Activated T-helper 17 cell treated with anti-CD3 and anti-CD28 coated beads, Interleukin-2, amount 50 U/mL, for 72 hours (primary cell): ENCODE data around the gene RSPRY1. TPM values are rescaled to one million over a fixed set of nuclear protein-coding genes. Genes with fewer than 3 reads are reported as not detected.

Source experiments
- ATAC-seq: fragments of 150-1000 bp; cut with Tn5 transposase; replicated peaks from 2 replicates; pipeline ENCODE4 v1.10.0; 2021; ENCODE audit warnings: mild to moderate bottlenecking, moderate library complexity
- H3K27ac Mint-ChIP-seq: one replicate; pipeline ENCODE4 v1.8.0; 2022; ENCODE audit warnings: mixed read lengths
- H3K27me3 Mint-ChIP-seq: one replicate; pipeline ENCODE4 v1.8.0; 2022; ENCODE audit warnings: mixed read lengths
- H3K36me3 Mint-ChIP-seq: one replicate; pipeline ENCODE4 v1.8.0; 2022; ENCODE audit warnings: low read depth, mild to moderate bottlenecking, mixed read lengths
- H3K4me1 Mint-ChIP-seq: one replicate; pipeline ENCODE4 v1.8.0; 2022; ENCODE audit warnings: mixed read lengths
- H3K4me3 Mint-ChIP-seq: one replicate; pipeline ENCODE4 v1.8.0; 2022; ENCODE audit warnings: mild to moderate bottlenecking, mixed read lengths
- H3K9me3 Mint-ChIP-seq: one replicate; pipeline ENCODE4 v1.8.0; 2022; ENCODE audit warnings: mixed read lengths
- total RNA-seq, 2 donors: library from RNA; stranded (reverse); gene quantifications; one replicate each; pipeline ENCODE4 v1.2.3, GENCODE V29; 2022

Gene RSPRY1
- total RNA-seq, 2 donors from 2014 or later = 34.1 to 37.4 TPM

DNA sequence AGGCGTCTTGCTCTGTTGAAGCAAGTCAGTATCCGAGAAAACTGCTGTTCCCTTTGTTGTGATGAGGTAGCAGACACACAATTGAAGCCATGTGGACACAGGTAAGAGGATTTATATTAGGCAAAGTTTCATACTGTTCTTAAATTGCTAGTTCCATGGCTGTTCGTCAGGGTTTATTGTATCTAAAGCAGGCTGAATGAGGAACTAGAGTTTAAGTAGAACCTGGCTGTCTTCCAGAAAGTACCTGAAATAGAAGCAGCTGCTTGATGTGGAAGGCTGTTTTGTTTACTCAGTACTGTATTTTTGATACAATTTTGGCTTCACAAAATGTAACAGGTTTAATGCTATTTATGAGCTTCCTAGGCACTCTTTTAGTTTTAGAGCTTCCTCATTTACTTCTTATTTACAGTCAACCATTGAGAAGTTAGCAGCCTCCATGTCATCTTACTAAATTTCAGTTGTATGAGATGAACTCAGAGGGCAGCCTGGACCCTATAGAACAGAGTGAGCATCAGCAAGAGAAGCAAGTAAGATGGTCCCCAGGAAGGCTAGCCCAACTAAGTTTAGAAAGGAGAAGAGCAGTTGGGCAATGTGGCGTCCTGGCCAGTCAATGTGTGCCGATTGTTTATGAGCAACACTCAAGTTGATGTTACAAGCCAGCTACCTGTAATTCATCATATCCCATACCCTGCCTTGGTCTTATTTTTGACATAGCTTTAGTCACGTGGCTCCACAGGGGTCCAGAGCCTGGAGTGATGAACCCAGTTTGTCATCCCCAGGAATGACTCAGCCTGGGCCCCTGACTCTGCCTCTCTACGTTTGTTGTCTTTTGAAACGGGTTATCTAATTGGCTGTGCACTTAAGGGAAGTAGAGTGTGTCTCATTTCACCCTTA, 49.2 kb downstream of the RSPRY1 start:
- H3K4me1 Mint-ChIP-seq = peaks cover 10% of the 10 kb centered on the region
- H3K9me3 Mint-ChIP-seq = no peaks in the 10 kb centered on the region
- H3K36me3 Mint-ChIP-seq = peaks cover 95% of the 10 kb centered on the region
- peak overlapping the region; percentile 70 for H3K27ac Mint-ChIP-seq
- no peak overlapping the region for H3K4me3 Mint-ChIP-seq
- peak; percentile 94 for ATAC-seq
- no peaks in the 10 kb centered on the region for H3K27me3 Mint-ChIP-seq

DNA sequence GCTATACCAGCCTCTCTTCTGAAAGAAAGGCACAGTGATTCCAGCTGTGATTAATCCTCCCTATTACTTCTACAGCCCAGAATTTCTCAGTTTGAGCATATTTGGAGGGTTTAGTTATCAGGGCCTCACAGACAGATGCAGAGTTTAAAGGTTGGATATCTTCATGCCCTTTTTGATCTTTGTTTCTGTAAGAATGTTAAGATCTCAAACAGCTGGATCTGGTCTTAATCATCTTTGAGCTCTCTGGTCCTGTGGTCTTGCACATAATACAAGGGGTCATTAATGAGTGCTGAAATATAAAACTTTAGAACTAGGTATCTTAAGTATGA, 49.9 kb downstream of the RSPRY1 start:
- no peak for ATAC-seq
- H3K4me3 Mint-ChIP-seq = no peak overlapping the region
- no peaks in the 10 kb centered on the region for H3K27me3 Mint-ChIP-seq
- peak overlapping the region; percentile 70 for H3K27ac Mint-ChIP-seq
- H3K36me3 Mint-ChIP-seq = peaks cover 92% of the 10 kb centered on the region
- H3K4me1 Mint-ChIP-seq = peaks cover 10% of the 10 kb centered on the region
- H3K9me3 Mint-ChIP-seq = no peaks in the 10 kb centered on the region

DNA sequence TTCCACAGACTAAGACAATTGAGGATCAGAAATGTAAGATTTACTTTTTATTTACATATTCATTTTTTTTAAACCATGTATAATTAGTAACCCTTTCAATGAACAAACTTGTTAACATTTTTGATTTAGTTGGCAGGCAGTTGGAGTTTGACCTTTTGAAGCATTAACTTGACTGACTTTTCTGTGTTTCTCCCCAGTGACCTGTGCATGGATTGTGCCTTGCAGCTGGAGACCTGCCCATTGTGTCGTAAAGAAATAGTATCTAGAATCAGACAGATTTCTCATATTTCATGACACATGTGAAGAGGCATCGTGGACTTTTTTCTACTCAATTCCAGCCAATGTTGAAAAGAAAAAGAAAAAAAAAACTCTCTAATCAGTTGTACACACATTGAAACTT, 52.6 kb downstream of the RSPRY1 start:
- no peaks in the 10 kb centered on the region for H3K27me3 Mint-ChIP-seq
- H3K27ac Mint-ChIP-seq = no peak overlapping the region
- no peaks in the 10 kb centered on the region for H3K9me3 Mint-ChIP-seq
- H3K4me3 Mint-ChIP-seq = no peak overlapping the region
- ATAC-seq = no peak
- peaks cover 8% of the 10 kb centered on the region for H3K4me1 Mint-ChIP-seq
- peaks cover 65% of the 10 kb centered on the region for H3K36me3 Mint-ChIP-seq

DNA sequence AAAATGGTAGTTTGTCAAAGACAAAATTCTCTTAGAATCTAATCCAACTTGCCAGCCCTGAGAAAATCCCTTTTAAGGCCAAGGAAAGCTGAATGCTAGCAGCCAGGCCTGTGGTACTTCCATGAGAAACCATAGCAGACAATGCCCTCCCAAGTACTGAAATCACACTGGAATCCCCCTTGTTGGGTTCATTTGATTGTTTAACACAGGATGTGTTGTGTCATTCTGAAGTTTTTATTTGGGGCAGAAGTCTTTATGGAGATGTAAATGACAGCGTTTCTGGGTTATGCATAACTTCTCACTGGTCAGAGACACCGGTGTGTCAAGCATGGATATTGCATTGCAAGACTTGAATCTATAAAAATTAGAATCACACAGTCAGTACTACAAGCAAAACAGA, 53.0 kb downstream of the RSPRY1 start:
- Mint-ChIP-seq H3K9me3 (no peaks in the 10 kb centered on the region), H3K4me3 (no peak overlapping the region), H3K4me1 (peaks cover 6% of the 10 kb centered on the region), H3K27me3 (no peaks in the 10 kb centered on the region), H3K27ac (no peak overlapping the region), H3K36me3 (peaks cover 60% of the 10 kb centered on the region)
- ATAC-seq = peak; percentile 49

DNA sequence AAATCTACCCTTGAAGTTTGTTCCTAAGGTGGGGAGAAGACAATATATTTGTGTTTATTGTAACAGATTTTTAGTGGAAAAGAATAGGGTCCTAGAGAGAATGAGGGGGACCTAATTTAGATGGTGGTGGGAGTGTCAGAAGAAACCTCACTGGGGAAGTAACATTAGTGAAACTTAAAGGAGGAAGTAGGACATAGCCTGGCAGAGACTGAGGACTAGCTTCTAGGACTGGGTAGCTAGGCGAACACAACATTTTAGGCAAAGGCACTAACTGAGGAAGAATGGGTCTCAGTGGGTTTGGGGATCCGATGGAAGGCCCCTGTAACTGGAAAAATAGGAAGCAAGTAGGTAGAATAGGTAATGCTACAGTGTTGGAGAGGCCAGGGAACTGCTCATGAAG, 54.7 kb downstream of the RSPRY1 start:
- peak overlapping the region; percentile 8 for H3K27ac Mint-ChIP-seq
- H3K36me3 Mint-ChIP-seq = peaks cover 47% of the 10 kb centered on the region
- H3K4me3 Mint-ChIP-seq = no peak overlapping the region
- H3K9me3 Mint-ChIP-seq = no peaks in the 10 kb centered on the region
- H3K4me1 Mint-ChIP-seq = peaks cover 18% of the 10 kb centered on the region
- H3K27me3 Mint-ChIP-seq = no peaks in the 10 kb centered on the region
- no peak for ATAC-seq

DNA sequence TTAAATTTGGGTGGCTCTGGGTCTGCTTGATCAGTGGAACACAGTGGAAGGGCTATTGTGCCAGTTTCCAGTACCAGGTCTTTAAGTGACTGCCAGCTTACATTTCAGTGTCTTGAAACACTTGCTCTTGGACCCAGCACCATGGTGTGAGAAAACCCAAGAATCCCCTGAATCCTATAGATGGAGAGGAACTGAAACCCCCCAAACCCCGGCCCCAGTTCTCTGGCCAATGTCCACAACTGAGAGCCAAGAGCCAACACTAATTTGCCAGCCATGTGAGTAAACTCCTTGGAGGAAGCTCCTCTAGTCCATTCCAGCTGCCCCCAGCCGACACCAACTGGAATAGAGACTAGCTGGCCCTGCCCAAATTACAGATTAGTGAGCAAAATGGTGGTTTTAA, 56.5 kb downstream of the RSPRY1 start:
- no peak for ATAC-seq
- peaks cover 16% of the 10 kb centered on the region for H3K4me1 Mint-ChIP-seq
- H3K9me3 Mint-ChIP-seq = no peaks in the 10 kb centered on the region
- H3K27me3 Mint-ChIP-seq = no peaks in the 10 kb centered on the region
- no peak overlapping the region for H3K4me3 Mint-ChIP-seq
- H3K36me3 Mint-ChIP-seq = peaks cover 42% of the 10 kb centered on the region
- peak overlapping the region; percentile 31 for H3K27ac Mint-ChIP-seq

DNA sequence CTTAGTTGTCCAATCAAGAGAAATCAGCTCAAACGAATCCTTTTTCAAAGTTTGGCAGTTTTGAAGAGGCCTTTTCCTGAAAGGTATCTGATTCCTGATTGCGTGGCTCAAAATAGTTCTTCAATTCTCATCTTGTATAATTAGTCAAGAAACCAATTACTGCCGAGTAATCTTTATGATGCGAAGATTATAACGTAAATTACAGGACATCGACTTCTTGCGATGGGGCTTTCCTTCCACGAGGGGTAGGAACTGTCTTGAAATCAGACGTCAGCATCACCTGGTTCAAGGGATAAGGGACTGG, 58.3 kb downstream of the RSPRY1 start:
- H3K9me3 Mint-ChIP-seq = no peaks in the 10 kb centered on the region
- peak; percentile 49 for ATAC-seq
- peaks cover 43% of the 10 kb centered on the region for H3K36me3 Mint-ChIP-seq
- H3K27me3 Mint-ChIP-seq = no peaks in the 10 kb centered on the region
- H3K4me1 Mint-ChIP-seq = peaks cover 16% of the 10 kb centered on the region
- peak overlapping the region; percentile 94 for H3K27ac Mint-ChIP-seq
- peak overlapping the region; percentile 97 for H3K4me3 Mint-ChIP-seq

DNA sequence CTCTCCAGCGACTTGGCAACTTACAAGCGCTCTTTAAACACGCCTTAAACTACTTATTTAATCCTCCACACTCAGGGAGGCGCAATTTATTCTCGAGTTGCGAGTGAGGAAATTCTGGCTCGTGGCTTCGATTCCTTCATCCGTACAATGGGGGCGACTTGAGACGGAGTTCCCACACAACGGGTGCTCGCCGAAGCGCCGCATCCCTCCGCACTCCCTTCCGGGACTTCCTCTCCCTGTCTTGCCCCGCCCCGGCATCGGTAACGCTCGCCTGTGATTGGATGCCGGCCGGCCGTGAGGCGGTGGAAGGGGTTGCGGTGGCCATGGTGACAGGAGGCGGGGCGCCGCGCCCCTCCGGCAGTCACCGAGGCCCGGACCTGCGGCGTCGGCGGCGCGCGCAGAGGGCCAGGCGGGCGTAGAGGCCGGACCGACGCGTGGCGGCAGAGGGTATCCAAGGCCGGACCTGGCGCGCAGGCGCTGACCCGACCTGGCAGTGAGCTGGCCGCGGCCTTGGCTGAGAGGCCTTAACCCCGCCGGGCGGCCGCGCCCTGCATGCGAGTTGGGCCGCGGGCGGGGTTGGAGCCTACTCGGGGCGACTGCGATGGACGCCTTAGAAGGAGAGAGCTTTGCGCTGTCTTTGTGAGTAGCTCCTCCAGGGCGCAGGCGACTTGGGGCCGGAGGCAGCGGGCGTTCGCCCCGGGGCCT, 58.8 kb downstream of the RSPRY1 start, which contains the start of gene ARL2BP:
ARL2BP (plus strand) TSS at position 493 of the 705 bp plus-strand sequence; CDS start at position 602, 109 bp downstream.
- ATAC-seq = peak; percentile 98
- peaks cover 43% of the 10 kb centered on the region for H3K36me3 Mint-ChIP-seq
- peaks cover 16% of the 10 kb centered on the region for H3K4me1 Mint-ChIP-seq
- peak within 1 kb of the TSS; percentile 97 for H3K4me3 Mint-ChIP-seq
- H3K27ac Mint-ChIP-seq = peak within 1 kb of the TSS; percentile 94
- no peaks in the 10 kb centered on the region for H3K27me3 Mint-ChIP-seq
- no peaks in the 10 kb centered on the region for H3K9me3 Mint-ChIP-seq

DNA sequence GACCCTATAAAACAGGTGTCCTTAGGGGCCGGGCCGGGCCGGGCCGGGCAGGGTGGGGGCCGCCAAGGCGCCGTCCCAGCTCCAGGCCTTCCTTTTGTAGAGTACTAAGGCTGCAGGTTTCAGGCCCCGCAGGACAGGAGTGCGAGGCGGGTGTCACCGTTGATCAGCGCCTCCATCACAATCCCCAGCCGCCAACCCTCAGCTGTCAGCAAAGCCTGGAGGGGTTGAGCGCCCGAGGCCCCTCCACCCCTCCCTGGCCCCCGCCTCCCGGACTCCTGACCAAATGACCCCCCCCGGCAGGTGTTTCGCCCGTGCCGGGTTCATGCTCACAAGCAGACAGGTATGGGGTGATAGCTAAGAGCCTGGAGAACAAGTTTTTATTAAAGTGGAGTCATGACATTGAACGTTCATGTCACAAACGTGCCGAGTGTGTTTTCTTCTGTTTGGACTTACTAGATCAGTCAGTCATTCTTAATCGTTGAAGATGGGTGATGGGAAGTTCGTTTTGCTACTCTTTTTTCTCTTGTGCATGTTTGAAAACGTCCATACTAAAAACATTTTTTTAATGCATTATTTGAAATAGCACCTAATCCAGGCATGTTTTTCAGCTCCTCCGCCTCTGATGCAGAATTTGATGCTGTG, 59.5 kb downstream of the RSPRY1 start:
- peaks cover 16% of the 10 kb centered on the region for H3K4me1 Mint-ChIP-seq

DNA sequence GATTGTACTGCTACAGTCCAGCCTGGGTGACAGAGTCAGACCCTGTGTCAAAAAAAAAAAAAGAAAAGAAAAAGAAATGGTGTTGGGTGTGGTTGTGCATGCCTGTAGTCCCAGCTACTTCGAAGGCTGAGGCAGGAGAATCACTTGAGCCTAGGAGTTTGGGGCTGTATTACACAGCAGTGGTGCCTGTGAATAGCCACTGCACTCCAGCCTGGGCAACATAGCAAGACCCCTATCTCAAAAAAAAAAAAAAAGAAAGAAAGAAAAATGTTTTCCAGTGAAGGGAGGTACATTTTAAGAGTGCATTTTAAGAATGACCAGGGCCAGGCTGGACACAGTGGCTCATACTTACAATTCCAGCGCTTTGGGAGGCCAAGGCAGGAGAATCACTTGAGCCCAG, 65.2 kb downstream of the RSPRY1 start:
- H3K36me3 Mint-ChIP-seq = peaks cover 66% of the 10 kb centered on the region
- no peak overlapping the region for H3K27ac Mint-ChIP-seq
- ATAC-seq = no peak
- H3K4me1 Mint-ChIP-seq = no peaks in the 10 kb centered on the region
- no peaks in the 10 kb centered on the region for H3K9me3 Mint-ChIP-seq
- no peaks in the 10 kb centered on the region for H3K27me3 Mint-ChIP-seq
- no peak overlapping the region for H3K4me3 Mint-ChIP-seq

More for the DNA sequence above, 59.5 kb downstream of the RSPRY1 start:
- Mint-ChIP-seq H3K27me3 (no peaks in the 10 kb centered on the region), H3K36me3 (peaks cover 43% of the 10 kb centered on the region), H3K9me3 (no peaks in the 10 kb centered on the region), H3K4me3 (peak overlapping the region; percentile 97), H3K27ac (peak overlapping the region; percentile 91)
- ATAC-seq = peak; percentile 28

DNA sequence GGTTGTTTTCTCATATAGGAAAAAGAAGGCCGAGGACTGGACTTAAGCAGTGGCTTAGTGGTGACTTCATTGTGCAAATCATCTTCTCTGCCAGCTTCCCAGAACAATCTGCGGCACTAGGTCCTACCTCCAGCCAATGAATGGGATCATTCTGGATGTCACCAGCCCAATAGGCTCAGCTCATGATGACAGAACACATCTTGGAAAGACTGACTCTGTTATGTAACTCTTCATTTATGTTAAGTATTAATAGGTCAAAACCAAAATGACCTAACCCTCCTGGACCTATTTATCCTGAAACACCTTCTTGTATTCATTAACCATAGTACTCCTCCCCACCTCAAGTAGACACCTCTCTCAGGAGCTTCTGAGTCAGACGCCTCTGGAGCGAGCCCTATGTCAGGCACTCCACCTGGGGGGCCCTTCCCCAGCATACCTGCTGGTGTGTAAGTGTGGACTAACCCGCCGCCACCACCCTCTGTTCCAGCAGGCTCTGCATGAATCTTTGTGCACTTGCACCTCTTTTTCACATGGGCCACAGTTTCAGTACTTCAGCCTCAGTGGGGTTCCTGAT, 66.1 kb downstream of the RSPRY1 start:
- Mint-ChIP-seq H3K27ac (no peak overlapping the region), H3K4me1 (no peaks in the 10 kb centered on the region), H3K4me3 (no peak overlapping the region), H3K27me3 (no peaks in the 10 kb centered on the region), H3K9me3 (no peaks in the 10 kb centered on the region), H3K36me3 (peaks cover 65% of the 10 kb centered on the region)
- ATAC-seq = no peak

DNA sequence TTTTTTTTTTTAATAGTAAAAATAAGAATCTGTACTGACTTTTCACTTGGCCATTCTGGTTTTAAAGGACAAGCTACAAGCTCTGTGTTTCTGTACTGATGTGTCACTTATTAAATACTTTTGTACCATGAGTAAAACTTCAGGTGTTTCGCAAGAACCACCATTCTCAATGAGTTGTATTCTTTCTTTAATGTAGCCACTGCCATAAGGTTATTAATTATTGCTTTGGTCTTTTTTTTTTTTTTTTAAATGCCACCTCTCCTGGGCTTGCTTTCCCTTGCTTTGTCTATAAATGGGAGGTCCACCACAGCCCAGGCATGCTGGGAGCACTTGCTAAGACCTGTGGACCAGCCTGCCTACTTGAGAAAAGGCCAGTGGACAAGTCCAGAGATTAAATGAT, 67.3 kb downstream of the RSPRY1 start:
- H3K4me1 Mint-ChIP-seq = no peaks in the 10 kb centered on the region
- no peak for ATAC-seq
- H3K27ac Mint-ChIP-seq = no peak overlapping the region
- H3K36me3 Mint-ChIP-seq = peaks cover 53% of the 10 kb centered on the region
- no peak overlapping the region for H3K4me3 Mint-ChIP-seq
- H3K9me3 Mint-ChIP-seq = no peaks in the 10 kb centered on the region
- no peaks in the 10 kb centered on the region for H3K27me3 Mint-ChIP-seq

DNA sequence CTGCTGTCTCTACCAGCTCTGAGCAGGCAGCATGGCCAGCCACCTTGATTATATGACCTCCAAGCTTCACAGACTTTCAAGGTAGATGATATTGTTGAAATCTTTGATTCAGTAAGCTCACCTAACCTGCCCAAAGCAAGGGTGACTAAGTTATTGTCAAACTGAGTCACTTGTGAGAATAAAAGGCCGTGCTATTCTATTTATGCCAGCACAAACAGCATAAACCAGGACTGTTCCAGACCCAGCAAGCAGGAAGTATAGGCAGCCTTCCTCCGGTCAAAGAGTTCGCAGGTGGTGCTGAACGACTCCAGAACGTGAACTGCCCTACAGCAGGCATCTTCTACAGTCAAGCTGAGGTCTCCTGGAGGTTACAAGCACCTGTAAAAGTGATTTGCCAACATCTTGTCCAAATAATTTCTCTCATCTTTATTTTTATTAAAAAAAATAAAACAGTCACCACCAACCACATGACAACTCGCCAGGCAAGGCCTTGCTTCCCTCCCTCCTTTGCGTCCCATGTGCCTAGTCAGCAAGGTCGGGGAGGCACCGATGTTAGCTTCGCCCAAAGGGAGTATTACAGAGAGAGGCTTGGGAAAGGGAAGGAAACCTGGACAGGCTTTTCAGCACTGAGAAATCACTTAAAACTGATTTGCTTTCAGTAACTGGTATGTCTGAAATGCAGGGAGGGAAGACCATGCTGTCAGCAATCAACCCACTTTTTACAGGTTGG, 69.7 kb downstream of the RSPRY1 start:
- Mint-ChIP-seq H3K4me1 (peaks cover 4% of the 10 kb centered on the region), H3K27me3 (no peaks in the 10 kb centered on the region), H3K4me3 (no peak overlapping the region), H3K9me3 (no peaks in the 10 kb centered on the region), H3K27ac (no peak overlapping the region), H3K36me3 (peaks cover 29% of the 10 kb centered on the region)
- ATAC-seq = no peak
